HS-27A (cell line): ENCODE measurements around the gene STK24.

Experiments used
- DNase-seq: peaks from one replicate; pipeline ENCODE4 v3.0.0-alpha.2; 2012; ENCODE audit warnings: low read depth, missing footprints

Gene STK24

DNA sequence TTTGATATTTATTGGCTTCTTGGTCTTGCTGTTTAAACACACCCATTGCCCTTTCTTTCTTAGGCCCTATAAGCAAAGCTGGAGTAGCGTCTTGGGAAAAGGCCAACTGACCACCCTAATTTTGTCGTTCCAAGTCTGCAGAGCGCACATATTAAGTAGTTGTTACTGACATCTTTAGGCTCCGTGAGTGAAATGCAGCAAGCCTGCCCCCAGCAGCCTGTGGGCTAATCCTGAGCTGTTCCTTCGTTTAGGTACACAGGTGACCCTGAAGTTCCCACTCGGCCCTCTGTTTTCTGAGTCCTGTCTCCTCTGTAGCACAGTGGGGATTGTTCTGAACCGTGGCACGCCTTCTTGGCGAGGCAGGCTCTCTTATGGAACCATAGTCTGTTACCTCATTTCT is 170.5 kb downstream of the STK24 start:
- DNase-seq, result no peak

DNA sequence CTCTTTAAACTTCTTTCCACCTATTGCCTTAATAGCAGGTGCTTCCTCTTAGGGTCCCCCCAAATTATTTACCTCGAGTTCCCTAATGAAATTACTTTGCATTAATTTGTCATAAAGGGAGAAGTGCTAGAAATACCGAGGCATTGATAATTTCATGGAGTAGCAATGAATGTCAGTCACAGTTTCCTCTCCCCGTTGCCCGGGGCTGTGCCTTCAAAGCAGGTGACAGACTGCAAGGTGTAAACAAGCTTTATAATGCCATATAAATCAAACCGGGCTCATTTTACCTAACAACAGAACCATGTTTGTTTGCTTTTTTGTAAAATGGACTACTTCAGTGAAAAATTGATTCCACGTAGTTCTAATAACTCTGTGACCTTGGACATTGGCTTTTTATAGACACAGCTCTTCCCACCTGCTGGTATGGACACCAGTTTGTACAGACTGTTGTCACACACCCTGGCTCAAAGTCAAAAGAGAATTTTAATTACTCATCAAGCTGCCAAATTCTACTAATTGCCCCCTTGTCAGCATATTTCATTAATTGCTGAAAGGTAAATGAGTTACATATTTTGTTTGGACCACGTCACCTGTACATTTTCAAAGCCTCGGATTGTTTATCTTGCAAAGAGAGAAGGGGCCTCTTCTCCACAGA is 171.1 kb downstream of the STK24 start:
- no peak for DNase-seq

DNA sequence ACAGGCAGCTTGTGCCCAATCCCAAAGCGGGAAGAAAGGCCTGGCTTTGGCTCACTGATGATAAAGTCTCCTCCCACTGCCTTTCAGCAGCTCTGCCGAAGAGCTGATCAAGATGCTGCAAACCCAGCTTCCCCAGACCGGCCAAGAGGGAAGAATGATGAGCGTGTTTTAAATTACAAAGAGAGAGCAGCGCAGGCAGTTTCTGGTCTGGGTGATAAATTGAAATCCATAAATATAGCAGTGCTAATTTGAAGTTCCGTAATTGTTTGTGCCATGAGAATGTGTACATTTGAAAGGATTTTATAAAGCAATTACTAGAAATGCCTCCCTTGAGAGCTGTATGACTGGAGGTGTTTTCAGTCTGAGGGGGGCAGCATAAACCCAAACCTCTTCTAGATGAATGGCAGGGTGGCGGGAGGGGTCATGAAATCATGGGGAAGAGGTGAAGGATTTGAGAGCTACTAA is 171.8 kb downstream of the STK24 start:
- no peak for DNase-seq

DNA sequence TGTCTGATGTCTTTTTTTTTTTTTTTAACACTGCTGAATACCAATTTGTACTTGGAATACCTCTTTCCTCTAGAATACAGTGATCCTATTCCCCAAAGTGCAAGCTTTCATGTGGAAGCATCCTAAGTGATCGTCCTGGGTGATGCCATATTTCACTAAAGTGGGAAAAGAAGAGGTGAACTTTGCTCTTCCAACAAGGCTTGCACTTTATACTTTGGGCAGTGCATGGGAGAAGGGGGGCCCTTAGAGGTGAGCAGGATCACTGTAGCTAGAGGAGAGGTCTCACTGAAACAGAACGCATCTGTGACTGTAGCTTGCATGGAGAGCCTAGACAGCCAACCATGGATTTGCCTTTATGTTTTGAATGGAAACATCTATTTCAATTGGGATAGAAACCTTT is 173.8 kb downstream of the STK24 start:
- no peak for DNase-seq

DNA sequence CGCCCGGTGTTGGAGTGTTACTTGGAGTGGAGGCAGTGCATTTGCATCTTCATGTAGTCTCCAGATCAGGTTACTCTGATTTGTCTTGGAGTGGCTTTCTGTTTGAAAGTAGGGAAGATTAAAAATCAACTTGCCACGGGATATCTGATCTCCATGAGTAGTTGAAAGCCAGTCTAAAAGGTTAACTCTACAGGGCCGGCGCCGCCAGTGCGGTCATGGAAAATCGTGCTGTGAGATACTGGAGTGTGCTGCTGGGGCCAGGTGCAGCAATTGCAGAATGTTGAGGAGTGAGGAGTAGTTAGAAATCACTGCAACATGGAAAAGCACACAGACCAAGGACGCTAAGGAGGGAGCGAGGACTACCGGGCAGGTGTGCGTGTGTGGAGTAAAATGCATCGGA is 175.0 kb downstream of the STK24 start:
- DNase-seq, result no peak

DNA sequence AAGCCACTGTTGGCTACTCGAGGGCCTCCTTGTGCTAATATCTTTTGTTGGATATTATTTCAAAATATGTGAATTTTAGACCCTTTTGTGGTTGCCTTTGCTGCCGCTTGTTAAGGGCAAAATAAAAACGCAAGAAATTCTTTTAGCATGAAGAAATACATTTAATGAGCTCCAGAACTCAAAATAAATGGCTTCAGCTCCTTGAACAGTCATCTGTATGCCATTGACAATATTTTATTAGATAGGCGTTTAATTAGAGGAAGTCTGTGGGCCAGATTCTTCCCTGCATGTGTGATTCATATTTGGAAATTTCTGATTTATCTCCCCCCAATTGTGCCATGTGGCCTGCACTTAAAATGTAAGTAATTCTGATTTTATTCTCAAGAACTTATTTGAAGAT is 177.2 kb downstream of the STK24 start:
- DNase-seq, result no peak

DNA sequence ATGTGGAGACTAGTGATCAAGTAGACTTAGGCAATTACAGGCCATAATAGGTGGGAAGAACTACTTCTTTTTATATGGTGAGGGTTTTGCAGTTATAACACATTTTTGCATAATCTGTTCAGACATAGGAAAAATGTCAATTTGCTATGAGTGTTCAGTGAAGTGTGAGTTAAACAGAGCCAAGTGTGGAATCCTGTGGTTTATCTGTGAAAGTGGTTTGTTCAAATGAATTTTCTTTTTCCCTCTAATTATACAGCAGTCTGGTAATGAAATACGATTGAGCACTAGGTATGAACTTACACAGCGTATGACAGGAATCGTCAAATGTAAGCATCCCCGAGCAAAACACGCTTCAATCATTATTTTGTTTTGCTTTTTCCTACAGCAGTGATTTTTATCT is 178.3 kb downstream of the STK24 start:
- DNase-seq, result no peak

DNA sequence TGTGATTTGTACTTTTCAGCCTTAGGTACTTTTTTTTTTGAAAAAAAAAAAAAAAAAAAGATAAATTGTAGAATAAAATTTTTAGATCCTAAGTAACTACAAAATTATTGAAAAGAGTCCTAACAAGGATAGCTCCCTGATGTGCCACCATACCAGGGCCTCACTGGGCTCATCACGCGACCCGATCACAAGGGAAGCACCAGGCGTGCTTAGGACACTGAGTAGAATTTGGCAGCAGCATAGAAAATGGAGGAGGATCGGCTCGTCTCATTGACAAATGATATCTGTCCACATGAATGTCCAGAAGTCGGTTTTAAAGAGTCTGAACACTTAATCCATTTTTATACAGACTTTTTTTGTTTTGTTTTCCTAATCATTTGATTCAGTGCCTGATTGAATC is 179.0 kb downstream of the STK24 start:
- DNase-seq, result no peak

DNA sequence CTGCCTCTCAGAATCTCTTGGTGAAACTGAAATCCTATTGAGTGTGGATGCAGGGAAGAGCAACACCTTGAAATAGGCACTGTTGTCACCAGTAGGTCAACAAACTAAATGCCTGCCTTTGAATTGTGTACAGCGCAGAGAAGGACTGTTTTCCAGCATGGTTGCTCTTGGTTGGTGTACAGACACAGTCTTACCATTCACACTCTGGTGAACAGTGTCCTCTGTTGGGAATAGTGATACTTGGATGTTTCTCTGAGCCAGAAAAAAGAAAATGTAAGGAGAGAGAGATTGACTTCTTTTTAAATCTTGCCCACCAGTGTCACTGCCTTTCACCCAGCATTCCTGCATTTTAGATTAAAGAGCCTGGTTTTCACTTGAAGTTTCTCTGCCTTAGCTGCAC is 179.7 kb downstream of the STK24 start:
- no peak for DNase-seq

DNA sequence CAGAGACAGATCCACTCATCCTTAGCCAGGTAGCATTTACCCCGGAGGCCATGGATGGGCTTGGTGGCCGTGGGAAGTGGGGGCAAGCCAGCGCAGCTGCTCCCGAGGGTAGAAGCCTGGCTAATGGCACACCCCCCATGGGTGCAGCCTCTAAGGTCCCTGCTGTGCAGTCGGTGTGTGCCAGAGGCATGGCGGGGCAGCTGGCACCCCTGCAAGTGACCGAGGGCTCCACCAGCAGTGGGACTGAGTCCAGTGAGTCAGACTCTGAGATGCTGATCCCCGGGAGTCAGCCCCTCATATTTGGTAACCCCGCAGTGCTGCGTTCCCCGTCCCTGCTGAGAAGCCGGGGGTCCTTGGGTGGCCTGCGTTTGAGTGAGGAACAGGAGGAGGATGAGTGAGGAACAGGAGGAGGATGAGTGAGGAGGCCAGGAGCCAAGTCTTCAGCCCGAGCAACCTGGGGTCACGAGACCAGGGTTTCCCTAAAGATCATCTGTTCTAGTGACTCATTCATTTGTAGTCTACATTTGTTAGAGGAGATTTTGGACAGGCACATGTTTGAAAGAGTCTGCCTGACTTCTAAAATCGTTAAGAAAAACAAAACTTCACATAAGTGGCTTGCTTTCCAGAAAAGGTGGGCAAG is 180.7 kb downstream of the STK24 start:
- no peak for DNase-seq
